ENCODE data around the gene ATP2A3.

GRCh38 chr17:4003501-4004421 is 39.5 kb upstream of the ATP2A3 start:
- TF ChIP-seq EZH2 (IDR thresholded peaks at IDR 0.05; ENCODE audit: low read length, missing control alignments) = no peak
- no peak for TF ChIP-seq CTCF (conservative IDR thresholded peaks at IDR 0.05 in 1 of 2, IDR thresholded peaks at IDR 0.05 in 1 of 2; ENCODE audit: low read depth in 1 of 2, low read length in 2 of 2)

All from fibroblast of lung (primary cell).